ENCODE measurements around the gene MYBPC1. TPM values are rescaled to one million over a fixed set of nuclear protein-coding genes. Genes with fewer than 3 reads are reported as not detected.

Gene MYBPC1
- total and polyA plus RNA-seq, 2 donors (not counting 1 experiment from before 2014, with no cell fraction given), result not detected

DNA sequence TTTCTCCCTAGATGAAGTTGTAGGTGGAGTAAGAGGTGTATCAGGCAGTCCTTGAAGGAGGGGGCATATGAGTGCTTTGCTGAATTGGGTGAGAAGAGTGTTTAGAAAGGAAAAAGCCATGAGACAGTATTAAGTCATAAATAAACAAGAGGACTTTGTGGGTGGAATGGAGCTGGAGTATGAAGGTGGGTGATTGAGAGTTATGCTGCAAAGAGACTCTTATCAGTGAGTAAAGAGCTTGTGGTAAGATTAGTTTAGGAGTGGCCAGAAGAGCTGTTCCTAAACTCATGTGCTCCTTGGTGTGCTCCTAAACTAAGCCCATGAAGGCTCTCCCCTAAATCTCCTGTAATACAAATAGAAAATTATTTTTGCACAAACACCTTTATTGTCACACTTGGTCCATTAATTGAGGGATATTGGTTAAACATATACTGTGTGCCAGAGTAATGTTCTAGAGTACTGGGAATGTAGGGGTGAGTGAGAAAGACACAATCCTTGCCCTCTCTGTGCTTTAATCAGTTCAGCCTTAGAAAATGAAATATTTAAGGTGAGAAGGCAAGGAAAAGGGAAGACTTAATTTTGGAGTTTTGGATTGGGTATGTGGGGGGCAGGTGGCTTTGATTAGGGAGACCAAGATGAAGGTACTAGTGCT is 112.5 kb downstream of the MYBPC1 start:
- no peaks in the 10 kb centered on the region for H3K27me3 Mint-ChIP-seq

More for the DNA sequence above, 112.5 kb downstream of the MYBPC1 start:
- intact Hi-C loops (cut with micrococcal nuclease), result no loop called here
- H3K27ac Mint-ChIP-seq, result no peak overlapping the region
- CTCF ChIA-PET, result interaction anchor here (1.0 to 1.6 kb wide), 3 partner anchors 16 to 53 kb away, joined by 3 to 4 read pairs (median 4); no protein-coding TSS in a partner anchor
- Histone ChIP-seq H3K4me2 (replicated peaks; ENCODE audit: low read depth, low read length, poor library complexity, severe bottlenecking) (no peak overlapping the region), H3K36me3 (replicated peaks in 1 of 2; ENCODE audit: control extremely low read depth in 1 of 2, control insufficient read depth in 1 of 2, extremely low read depth in 1 of 2, insufficient read depth in 2 of 2, low read length in 1 of 2) (no peaks in the 10 kb centered on the region), H3K4me1 (ENCODE audit: control insufficient read depth in 2 of 2, insufficient read depth in 2 of 2, low read length in 2 of 2) (peaks cover 16 to 37% of the 10 kb centered on the region in 2 donors), H3K27me3 (replicated peaks in 1 of 4; ENCODE audit: control extremely low read depth in 1 of 4, control insufficient read depth in 3 of 4, insufficient read depth in 4 of 4, low read length in 3 of 4) (no peaks in the 10 kb centered on the region), H3K79me2 (ENCODE audit: control insufficient read depth, insufficient read depth, low read length) (peaks cover 76% of the 10 kb centered on the region), H3K9ac (ENCODE audit: low read length) (no peak overlapping the region), H4K20me1 (ENCODE audit: control insufficient read depth, insufficient read depth, low read length, poor library complexity, severe bottlenecking) (peaks cover 44% of the 10 kb centered on the region), H3K4me3 (ENCODE audit: control extremely low read depth in 1 of 5, extremely low read depth in 1 of 5, insufficient read depth in 1 of 5, low read depth in 2 of 5, low read length in 4 of 5) (no peak overlapping the region), H3K27ac (ENCODE audit: low read length in 2 of 2) (no peak overlapping the region), H2AFZ (ENCODE audit: insufficient read depth, low read depth, low read length, poor library complexity, severe bottlenecking) (no peak overlapping the region), H3K9me3 (ENCODE audit: control extremely low read depth in 1 of 3, control insufficient read depth in 2 of 3, insufficient read depth in 1 of 3, low read length in 2 of 3) (peaks cover 0 to 1% (median 0%) of the 10 kb centered on the region in 3 donors)
- ATAC-seq (ENCODE audit: low read depth) (no peak), DNase-seq (no peak)
- peaks cover 50% of the 10 kb centered on the region for H3K4me1 Mint-ChIP-seq
- POLR2A ChIA-PET, result no interaction called here
- no peak overlapping the region for H3K4me3 Mint-ChIP-seq
- no peak for TF ChIP-seq EZH2 (IDR thresholded peaks at IDR 0.05; ENCODE audit: borderline replicate concordance, insufficient read depth, low read depth, low read length, poor library complexity, severe bottlenecking)
- TF ChIP-seq CTCF (IDR thresholded peaks at IDR 0.05), result no peak
- no peaks in the 10 kb centered on the region for H3K9me3 Mint-ChIP-seq (ENCODE audit: insufficient read depth)
